Osteoblast (primary cell): ENCODE measurements around the gene PUM2. TPM values are rescaled to one million over a fixed set of nuclear protein-coding genes. Genes with fewer than 3 reads are reported as not detected.
A peak's percentile ranks its signal among the peaks of the same experiment; 100 is the strongest.
"Not testable (repeated sequence)": the region's sequence is repeated elsewhere in the genome, so short reads cannot be mapped to it uniquely, and the experiment has no call there.

Source experiments
- DNase-seq: peaks from one replicate; pipeline ENCODE4 v3.0.0; 2011; ENCODE audit warnings: low spot score, mixed read lengths; ENCODE audit not compliant: insufficient read length; ENCODE audit errors: missing footprints
- H2AFZ ChIP-seq: 2 replicates; pipeline ENCODE4 v1.6.0; 2011; ENCODE audit warnings: mild to moderate bottlenecking, low read length
- H3K27ac ChIP-seq: 2 replicates; pipeline ENCODE4 v1.5.1; 2011; ENCODE audit warnings: mild to moderate bottlenecking, low read depth, low read length, moderate library complexity
- H3K27me3 ChIP-seq: 2 replicates; pipeline ENCODE4 v1.6.0; 2012; ENCODE audit warnings: mild to moderate bottlenecking, control low read depth, inconsistent platforms, low read length, moderate library complexity; ENCODE audit not compliant: insufficient read depth
- H3K36me3 ChIP-seq: 2 replicates; pipeline ENCODE4 v1.5.1; 2011; ENCODE audit warnings: mild to moderate bottlenecking, low read length, control low read depth, moderate library complexity; ENCODE audit not compliant: insufficient read depth
- H3K4me1 ChIP-seq: 2 replicates; pipeline ENCODE4 v1.5.1; 2011; ENCODE audit warnings: mild to moderate bottlenecking, low read length, control low read depth, moderate library complexity; ENCODE audit not compliant: insufficient read depth
- H3K4me2 ChIP-seq: 2 replicates; pipeline ENCODE4 v1.6.0; 2011; ENCODE audit warnings: mild to moderate bottlenecking, low read length; ENCODE audit not compliant: insufficient read depth
- H3K4me3 ChIP-seq: fragments of 200-600 bp; sonication (generic); 3 replicates; pipeline ENCODE4 v1.5.1; 2012; ENCODE audit warnings: mild to moderate bottlenecking, low read length, inconsistent platforms; ENCODE audit not compliant: insufficient read depth
- H3K79me2 ChIP-seq: 2 replicates; pipeline ENCODE4 v1.6.0; 2012; ENCODE audit warnings: mild to moderate bottlenecking, low read length, control low read depth, inconsistent platforms; ENCODE audit not compliant: insufficient read depth
- H3K9me3 ChIP-seq: 2 replicates; pipeline ENCODE4 v1.5.1; 2011; ENCODE audit warnings: low read depth, low read length, control low read depth
- H4K20me1 ChIP-seq: 2 replicates; pipeline ENCODE4 v1.6.0; 2012; ENCODE audit warnings: mild to moderate bottlenecking, low read length, control low read depth; ENCODE audit not compliant: insufficient read depth
- total RNA-seq: library from RNA; depleted of rRNA; stranded (reverse); fragments of >200 nt; gene quantifications from 2 replicates; pipeline ENCODE4 v1.2.3, GENCODE V29; 2012
- TF ChIP-seq, protein P1 (sequence below): IDR thresholded peaks from 2 replicates; pipeline ENCODE4 v1.5.1; 2011; ENCODE audit warnings: mild to moderate bottlenecking, low read depth, low read length, moderate library complexity; ENCODE audit errors: extremely low read depth

PUM2 gene
- total RNA-seq, 1 donor, result 45.2 TPM

DNA sequence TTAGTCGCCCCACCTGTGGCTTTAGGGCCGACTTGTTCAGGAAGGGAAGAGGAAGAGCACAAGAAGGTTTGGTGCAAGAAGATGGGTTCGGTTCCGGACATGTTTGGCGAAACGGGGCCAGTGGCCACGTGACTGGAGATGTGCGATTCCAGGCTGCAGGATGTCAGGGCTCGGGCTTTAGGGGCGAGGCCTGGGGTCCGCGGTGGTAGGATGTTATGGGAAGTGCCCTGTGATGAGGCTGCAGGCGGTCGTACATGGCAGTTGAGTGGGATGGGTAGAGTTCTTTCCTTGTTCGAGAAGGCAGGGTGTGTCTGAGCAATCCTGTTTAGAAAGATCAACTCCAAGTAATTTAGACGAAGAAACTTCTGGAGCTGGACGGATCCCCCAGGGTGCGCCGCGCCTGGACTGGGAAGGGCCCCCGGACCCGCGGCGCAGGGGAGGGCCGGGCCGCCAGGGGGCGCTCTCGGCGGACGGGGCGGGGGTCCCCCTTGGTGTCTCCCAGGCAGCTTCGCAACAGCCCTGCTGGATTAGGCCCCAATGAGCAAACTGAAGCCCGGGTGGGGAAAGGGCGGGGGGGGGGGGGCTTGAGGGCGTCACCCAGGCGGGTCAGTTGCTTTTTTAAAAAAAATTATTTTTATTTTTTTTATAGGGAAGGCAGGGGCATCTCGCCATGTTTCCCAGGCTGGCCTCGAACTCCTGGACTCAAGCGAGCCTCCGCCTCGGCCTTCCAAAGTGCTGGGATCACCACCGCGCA, 108.5 kb downstream of the PUM2 start:
- no peaks in the 10 kb centered on the region for H4K20me1 ChIP-seq
- H3K4me2 ChIP-seq, result no peak overlapping the region
- peaks cover 5% of the 10 kb centered on the region for H3K36me3 ChIP-seq
- H3K4me1 ChIP-seq, result no peaks in the 10 kb centered on the region
- TF ChIP-seq, protein P1, sequence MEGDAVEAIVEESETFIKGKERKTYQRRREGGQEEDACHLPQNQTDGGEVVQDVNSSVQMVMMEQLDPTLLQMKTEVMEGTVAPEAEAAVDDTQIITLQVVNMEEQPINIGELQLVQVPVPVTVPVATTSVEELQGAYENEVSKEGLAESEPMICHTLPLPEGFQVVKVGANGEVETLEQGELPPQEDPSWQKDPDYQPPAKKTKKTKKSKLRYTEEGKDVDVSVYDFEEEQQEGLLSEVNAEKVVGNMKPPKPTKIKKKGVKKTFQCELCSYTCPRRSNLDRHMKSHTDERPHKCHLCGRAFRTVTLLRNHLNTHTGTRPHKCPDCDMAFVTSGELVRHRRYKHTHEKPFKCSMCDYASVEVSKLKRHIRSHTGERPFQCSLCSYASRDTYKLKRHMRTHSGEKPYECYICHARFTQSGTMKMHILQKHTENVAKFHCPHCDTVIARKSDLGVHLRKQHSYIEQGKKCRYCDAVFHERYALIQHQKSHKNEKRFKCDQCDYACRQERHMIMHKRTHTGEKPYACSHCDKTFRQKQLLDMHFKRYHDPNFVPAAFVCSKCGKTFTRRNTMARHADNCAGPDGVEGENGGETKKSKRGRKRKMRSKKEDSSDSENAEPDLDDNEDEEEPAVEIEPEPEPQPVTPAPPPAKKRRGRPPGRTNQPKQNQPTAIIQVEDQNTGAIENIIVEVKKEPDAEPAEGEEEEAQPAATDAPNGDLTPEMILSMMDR, result peak; percentile 35
- DNase-seq, result peak; percentile 81
- H3K4me3 ChIP-seq, result no peak overlapping the region
- H3K9me3 ChIP-seq, result no peaks in the 10 kb centered on the region
- H3K27me3 ChIP-seq, result no peaks in the 10 kb centered on the region
- no peaks in the 10 kb centered on the region for H3K79me2 ChIP-seq
- H2AFZ ChIP-seq, result no peak overlapping the region
- H3K27ac ChIP-seq, result no peak overlapping the region

DNA sequence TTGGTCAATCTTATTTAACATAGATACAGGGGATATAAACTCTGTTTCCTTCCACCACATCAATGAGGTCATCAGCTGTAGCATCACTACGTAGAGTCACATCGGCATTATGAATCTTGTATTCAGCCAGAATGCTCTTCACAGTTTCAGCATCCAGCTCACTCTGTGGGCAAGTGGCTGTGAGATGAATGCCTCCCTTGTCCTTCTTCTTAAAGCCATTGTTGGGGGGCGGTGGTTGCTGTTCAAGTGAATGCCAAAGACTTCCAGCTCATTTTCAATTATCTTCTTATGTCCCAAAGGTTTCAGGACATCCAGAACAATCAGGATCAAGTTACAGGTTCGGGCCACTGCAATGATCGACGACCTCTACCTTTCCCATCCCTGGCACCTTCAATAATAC, 110.4 kb downstream of the PUM2 start:
- H2AFZ ChIP-seq, H3K4me3 ChIP-seq: not testable (repeated sequence)

DNA sequence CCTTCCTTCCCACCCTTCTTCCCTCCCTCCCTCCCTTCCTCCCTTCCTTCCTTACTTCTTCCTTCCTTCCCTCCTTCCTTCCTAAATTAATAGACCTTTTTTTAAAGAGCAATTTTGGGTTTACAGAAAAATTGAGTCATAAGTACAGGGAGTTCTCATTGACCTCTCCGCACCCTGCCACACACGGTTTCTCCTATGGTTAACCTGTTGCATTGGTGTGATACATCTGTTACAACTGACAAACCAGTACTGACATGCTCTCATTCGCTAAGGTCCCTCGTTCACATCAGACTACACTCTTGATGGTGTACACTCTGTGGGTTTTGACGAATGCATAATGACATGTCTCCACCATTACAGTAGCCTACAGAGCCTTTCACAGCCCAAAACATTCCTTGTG, 114.1 kb downstream of the PUM2 start:
- Histone ChIP-seq H4K20me1 (no peaks in the 10 kb centered on the region), H3K4me2 (no peak overlapping the region), H3K79me2 (no peaks in the 10 kb centered on the region), H3K4me1 (no peaks in the 10 kb centered on the region), H3K27ac (no peak overlapping the region), H2AFZ (no peak overlapping the region), H3K4me3 (no peak overlapping the region), H3K27me3 (no peaks in the 10 kb centered on the region), H3K9me3 (no peaks in the 10 kb centered on the region), H3K36me3 (no peaks in the 10 kb centered on the region)
- no peak for DNase-seq
- TF ChIP-seq, protein P1, result no peak

More for the DNA sequence above, 110.4 kb downstream of the PUM2 start:
- H3K36me3 ChIP-seq, H3K9me3 ChIP-seq, DNase-seq, H3K79me2 ChIP-seq, H3K4me1 ChIP-seq, H3K4me2 ChIP-seq, H3K27me3 ChIP-seq, H3K27ac ChIP-seq, H4K20me1 ChIP-seq: not testable (repeated sequence)

DNA sequence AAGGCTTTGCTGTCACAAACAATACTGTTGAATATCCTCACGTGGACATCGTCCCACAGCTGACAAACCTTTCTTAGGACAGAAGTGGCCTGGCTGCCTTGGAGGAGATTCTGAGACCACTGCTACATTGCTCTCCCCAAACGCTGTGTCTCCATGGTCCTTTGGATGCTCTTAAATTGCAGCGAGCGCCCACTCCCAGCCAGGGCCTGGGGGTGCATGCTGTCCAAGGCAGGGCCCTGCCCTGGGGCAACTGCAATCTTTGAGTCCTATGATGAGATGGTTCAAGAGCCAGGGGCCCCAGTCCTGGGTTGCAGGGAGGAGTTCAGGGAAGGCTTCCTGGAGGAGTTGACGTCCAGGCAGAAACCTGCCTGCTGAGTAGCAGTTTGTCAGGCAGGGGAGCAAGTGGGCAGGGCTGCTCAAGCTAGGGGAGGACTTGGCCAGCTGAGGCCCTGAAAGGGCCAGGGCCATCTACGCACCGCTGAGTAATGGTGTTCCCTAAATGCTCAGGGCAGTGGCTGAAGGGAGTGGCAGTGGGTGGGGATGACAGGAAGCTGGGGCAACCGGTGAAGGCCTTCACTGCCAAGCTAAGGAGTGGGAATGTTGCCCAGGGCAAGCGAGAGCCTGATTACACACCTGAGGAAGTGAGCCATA, 114.9 kb downstream of the PUM2 start:
- DNase-seq, result peak; percentile 30
- Histone ChIP-seq H4K20me1 (no peaks in the 10 kb centered on the region), H3K4me3 (no peak overlapping the region), H3K27ac (no peak overlapping the region), H3K9me3 (no peaks in the 10 kb centered on the region), H3K4me1 (no peaks in the 10 kb centered on the region), H3K27me3 (no peaks in the 10 kb centered on the region), H3K36me3 (no peaks in the 10 kb centered on the region), H3K4me2 (no peak overlapping the region), H3K79me2 (no peaks in the 10 kb centered on the region), H2AFZ (no peak overlapping the region)
- TF ChIP-seq, protein P1, result no peak

DNA sequence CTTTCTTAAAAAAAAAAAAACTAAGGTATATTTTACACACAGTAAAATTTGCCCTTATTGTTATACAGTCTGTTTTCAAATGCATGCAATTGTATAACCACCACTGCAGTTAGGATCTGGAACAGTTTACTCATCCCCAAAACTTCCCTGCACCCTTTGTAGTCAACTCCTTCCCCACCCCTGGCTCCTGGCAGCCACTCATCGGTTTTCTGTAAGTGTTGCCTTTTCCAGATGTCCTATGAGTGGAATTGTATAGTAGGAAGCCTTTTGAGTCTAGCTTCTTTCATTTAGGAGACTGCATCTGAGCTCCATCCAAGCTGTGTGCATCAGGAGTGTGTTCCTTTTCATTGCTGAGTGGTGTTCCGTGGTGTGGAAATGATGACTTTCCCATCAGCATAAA, 116.0 kb downstream of the PUM2 start:
- H3K4me1 ChIP-seq, H2AFZ ChIP-seq, H3K27ac ChIP-seq, H3K4me2 ChIP-seq, H3K4me3 ChIP-seq, H3K79me2 ChIP-seq, H3K27me3 ChIP-seq, H3K36me3 ChIP-seq, H4K20me1 ChIP-seq, DNase-seq, H3K9me3 ChIP-seq: not testable (repeated sequence)
